Measurements from ENCODE around the gene NRXN2.
"Not testable (repeated sequence)": the region's sequence is repeated elsewhere in the genome, so short reads cannot be mapped to it uniquely, and the experiment has no call there.

The NRXN2 gene

DNA sequence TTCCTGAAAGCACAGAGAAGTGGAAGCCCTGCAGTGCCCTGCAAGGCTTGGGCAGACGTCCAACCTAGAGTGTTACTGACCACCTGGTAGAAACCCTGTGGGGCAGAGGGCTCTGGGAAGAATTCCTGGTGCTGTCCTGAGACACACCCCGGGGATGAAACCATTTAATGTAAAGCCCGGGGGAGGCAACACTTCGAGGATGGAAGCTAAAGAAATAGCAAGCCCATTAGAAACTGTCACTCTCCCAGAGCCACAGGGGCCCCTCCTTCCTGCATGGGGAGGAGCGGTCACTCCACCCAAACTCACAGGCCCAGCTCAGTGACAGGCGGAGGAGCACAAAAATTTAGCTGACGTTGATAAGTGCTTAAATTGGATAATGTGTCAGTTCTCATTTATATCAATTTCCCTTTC is 57.6 kb downstream of the NRXN2 start:
- DNase-seq, result no peak

DNA sequence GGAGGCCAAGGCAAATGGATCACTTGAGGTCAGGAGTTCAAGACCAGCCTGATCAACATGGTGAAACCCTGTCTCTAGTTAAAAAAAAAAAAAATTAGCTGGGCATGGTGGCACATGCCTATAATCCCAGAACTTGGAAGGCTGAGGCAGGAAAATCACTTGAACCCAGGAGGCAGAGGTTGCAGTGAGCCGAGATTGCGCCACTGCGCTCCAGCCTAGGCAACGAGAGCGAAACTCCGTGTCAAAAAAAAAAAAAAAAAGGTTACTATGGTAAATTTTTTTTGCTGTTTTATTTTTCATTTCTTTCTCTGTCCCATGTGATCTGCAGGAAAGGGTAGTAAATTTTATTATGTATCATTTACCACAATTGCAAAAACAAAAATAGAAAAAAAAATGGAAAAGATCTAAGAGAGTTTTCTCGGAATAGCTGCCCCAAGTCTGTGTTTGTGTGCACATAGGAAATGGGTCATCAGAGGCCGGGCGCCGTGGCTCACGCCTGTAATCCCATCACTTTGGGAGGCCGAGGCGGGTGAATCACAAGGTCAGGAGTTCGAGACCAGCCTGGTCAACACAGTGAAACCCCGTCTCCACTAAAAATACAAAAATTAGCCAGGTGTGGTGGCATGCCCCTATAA is 58.6 kb downstream of the NRXN2 start:
- DNase-seq, result not testable (repeated sequence)

DNA sequence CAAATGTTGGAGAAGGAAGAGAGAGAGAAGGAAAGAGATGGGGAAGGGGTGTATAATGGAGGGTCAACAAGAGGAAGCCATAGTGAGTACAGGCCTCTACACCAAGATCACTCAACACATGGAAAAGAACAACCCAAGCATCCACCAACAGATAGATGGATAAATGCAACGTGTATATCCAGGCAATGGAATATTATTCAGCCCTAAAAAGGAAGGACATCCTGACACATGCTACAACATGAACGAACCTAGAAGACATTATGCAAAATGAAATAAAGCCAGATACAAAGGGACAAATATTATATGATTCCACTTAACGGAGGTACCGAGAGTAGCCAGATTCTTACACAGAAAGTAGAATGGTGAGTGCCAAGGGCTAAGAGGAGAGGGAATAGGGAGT is 59.3 kb downstream of the NRXN2 start:
- DNase-seq, result no peak

DNA sequence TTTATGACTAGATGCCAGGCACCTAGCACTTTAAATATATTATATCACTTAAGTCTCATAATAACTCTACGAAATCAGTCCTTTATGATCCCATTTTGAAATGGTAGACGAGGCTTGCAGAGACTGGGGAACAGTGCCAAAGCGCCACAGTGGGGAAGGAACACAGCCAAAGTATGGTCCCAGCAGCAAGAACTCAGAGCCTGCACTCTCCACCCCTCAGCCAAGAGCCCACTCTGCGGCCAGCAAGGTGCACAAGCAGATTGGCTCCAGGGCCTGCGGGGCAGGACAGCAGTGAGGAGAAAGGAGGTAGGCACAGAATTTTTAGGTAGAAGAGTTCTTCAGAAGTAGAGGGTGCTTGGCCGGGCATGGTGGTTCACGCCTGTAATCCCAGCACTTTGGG is 61.4 kb downstream of the NRXN2 start:
- no peak for DNase-seq

DNA sequence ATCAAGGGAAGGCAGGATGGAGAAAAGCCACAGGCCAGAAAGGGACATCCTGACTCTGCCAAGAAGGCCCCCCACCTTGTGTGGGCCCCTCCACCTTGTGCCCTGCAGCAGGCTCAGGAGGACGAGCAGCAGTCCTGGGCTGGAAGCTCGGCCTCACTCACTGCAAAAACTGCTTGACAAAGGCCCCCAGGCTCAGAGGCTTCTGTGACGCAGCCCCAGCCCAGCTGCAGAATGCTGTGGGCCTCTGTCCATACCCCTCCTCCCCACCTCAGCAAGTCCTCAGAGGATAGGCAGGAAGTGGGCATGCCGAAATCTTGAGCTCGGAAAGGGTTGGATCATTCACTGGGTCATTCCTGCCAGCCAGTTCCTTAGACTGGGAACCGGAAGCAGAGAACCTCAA is 61.9 kb downstream of the NRXN2 start:
- DNase-seq, result no peak

DNA sequence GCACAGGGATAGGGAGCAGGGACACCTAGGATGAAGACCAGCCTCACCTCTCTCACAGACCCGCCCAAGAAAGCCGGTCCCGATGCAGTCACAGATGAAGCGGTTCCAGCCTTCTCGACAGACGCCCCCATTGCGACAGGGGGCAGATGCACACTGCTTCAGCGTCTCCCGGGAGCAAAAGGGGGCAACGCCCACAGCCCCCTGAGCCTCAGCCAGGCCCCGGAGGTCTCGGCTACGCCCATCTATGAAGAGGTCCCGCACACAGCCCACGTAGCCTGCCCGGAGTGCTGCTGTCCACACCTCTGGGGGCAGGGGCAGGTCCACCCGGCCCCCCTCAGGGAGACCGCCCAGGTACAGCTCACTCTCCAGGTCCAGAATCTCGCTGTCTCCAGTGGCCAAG is 62.3 kb downstream of the NRXN2 start:
- no peak for DNase-seq

DNA sequence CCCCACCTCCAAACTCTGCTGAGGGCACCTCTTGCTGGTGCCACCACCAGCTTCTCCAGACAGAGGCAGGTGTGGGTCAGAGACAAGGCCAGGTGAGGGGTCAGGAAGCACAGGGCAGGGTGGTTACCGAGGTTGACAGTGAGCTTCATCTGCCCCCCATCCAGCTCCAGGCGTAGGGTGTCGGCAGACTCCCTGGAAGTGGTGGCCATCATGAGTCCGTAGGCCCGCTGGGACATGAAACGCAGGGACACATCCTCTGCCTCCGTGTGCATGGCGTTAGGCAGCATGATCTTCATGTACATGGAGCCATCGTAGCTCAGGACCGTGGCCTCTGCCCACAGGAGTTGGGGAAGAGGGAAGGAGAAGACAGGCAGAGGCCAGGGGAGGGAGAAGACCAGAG is 62.8 kb downstream of the NRXN2 start:
- DNase-seq, result no peak

DNA sequence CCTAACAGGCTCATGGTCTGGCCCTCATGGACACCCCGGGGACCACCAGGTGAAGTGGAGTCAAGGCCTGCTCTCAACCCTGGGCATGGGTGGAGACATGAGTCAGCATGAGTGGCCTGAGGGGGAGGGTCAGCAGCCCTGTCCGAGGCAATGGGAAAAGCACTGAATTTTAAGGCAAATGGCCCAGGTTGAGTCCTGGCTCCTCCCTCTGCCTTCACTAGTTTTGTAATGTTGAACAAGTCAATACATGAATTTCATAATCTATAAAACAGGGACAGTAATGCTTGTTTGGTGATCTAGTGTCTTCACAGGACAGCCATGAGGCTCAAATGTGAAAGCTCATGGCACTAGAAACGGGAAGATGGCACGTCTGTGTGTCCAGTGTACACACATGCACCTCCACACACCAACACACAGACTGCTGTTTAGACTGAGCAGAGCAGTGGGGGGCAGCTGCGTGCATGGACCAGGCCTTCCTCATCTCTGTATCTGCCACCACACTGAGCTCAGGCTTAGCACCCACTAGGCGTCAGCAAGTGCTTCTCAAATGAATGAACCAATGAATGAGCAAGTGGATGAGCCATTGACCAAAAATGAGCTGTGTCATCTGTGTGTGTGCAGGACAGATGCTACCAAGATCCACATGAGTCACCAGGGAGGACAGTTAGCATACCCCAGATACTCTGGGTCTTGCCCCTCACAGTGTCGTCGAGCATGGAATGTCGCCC is 63.4 kb downstream of the NRXN2 start:
- no peak for DNase-seq

DNA sequence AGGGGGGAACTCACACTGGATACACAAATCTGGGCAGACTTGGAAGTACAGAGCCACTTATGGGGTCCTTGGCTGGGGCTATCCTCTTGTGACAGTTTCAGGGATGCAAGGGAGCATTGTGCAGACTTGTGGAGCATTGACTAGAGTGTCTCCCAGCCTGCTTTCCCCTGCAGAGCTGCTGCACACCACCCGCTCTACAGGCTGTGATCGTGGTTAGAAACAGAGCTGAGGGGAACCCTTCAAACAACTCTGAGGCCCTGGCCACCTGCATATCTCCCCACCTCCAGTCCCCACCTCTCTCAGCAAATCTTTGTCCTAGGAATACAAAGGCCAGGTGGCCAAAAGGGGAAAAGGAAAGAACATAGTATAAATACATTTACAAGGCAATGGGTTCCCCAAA is 64.7 kb downstream of the NRXN2 start:
- DNase-seq, result no peak

DNA sequence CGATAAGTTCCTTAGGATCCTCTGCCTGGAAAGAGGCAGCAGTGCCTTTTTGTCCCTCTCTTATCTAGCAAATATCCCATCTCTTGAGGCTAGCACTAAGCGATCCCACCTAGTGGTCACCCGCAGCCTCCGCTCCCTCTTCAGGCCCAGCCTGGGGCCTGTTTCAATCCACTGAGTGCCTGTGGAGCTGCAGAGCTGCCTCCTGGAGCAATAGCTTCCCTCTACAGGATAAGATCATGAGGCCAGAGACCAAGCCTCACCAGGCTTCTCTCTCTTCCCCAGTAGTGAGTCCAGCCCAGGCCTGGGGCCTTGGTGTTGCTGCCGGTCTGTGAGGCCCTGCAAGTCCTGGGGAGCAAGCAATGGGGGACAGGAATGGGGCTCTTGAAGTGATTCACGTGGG is 66.1 kb downstream of the NRXN2 start:
- DNase-seq, result no peak

DNA sequence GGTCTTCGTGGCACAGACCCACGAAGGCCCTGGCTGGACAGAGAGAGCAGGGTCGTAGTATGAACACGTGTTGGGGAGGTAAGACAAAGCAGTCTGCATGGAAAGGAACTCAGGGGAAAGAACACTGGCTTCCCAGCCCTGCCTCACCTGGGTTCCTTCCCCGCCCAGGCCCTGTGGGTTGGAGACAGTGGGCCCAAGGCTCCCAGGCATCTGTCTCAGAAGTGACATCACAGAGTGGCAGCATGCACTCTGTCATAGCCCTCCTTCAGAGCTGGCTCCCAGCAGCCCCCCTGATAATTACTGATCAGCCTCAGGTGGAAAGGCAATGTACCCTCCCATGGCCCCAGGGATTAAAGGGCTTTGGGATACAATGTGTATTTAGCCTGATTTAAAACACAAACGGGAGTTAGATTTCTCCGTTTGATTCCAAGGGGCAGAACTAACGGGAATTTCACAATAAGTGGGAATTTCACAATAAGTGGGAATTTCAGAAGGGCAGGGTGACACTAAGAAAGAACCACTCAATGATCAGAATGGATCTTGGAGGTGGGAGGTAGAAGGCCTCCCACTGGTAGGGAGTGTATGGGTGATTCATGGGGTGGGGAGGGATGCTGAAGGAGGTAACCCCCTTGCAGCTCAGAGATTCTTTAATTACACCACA is 66.9 kb downstream of the NRXN2 start:
- no peak for DNase-seq

DNA sequence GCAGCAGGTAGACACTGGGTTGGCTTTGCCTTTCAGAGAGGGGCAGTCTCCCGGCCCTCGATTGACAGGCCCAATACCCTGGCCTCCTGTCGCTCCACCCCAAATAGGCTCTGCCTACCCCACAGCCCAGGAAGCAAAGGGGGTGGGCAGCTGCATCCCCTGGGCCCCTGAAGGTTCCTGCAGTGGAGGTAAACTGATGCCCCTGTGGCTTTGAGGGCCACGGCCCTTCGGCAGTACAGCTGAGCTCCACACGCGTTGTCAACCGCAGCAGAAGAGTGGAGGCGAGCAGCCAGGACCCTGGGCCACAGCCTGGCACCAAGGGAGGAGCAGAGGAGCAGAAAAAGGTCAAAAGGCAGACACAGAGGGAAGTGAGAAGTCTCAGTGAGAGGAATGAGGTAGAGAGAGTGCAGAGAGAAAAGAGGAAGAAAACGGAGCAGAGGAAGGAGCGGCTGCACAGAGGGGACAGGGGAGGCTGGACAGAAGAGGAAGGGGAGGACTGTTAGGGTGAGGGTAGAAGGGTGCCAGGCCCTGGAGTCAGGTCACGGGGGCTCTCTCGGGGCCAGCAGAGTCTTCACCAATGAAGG is 67.9 kb downstream of the NRXN2 start:
- DNase-seq, result no peak

DNA sequence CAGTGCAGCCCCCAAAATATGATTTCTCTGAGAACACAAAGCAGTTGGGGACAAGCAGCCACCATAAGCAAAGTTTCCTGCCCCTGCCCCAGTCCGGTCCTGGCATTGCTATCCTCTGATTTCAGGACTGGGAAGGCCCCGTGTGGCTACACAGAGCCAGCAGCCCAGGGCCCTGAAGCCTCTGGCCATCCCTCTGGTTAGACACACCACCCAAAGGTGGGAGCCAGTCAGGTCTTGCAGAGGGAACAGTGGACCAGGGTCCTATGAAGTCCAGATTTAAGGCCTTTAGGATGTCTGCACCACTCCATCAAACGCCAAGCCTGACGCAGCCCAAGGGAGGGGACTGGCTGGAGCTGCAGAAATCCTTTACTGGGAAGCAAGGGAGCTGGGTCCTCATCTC is 68.6 kb downstream of the NRXN2 start:
- no peak for DNase-seq

DNA sequence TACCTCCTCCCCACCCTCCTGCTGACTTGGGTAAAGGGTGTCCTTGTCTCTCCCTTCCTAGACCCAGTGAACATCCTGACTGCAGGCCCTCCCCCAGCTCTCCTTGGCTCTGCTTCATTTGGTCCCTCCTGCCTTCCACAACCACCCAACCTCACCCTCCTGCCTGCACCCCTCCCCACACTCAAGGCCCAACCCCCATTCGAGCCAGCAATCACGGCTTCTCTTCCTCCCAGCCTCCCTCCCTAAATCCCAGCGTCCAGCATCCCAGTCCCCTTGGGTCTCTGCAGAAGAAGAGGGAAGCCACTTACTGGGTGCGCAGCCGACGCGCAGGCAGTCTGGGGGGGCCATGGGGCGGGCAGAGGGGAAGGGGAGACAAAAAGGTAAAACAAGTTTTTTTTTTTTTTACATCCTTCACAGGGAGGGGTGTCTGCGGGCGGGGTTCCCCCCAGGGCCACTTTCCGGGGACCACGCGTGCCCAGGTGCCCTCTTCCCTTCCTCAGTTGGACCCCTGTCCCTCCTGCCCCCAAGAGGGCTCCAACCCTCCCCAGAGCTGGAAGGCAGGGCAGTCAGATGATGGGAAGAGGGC is 69.5 kb downstream of the NRXN2 start:
- DNase-seq, result no peak

DNA sequence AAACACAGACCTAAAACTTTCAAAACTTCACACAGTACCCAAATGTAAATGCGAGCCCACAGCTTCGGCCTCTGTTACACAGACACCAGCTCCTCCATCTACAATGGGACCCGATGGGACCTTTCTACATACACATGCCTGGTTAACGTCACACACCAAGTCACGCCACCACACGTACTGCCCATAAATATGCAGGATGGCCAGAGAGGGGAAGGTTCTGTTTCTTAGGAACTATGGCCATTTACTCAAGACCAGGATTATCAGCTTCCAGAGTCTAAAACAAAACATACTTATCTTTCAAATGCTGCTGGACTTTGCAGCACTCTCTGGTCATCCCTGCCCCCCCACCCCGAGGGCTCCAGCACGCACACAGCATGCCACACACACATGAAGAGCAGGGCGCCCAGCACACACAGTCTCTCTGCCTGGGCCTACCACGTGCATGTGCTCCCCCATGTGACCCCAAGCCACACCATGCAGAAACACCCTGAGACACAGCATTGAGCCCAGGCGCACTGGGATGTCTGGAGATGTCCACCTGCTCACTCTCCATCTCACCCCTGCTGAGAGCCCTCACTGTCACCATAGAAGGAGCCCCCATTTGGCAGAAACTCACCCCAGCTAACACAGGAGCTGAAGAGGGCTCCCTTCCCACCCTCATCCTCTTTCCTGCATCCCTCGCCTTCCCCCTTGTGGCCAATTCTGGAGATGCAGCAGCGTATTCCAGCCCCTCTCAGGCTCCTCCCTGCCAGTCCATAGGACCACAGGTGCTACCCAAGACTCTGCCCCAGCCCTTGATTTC is 70.2 kb downstream of the NRXN2 start:
- DNase-seq, result peak; percentile 74

DNA sequence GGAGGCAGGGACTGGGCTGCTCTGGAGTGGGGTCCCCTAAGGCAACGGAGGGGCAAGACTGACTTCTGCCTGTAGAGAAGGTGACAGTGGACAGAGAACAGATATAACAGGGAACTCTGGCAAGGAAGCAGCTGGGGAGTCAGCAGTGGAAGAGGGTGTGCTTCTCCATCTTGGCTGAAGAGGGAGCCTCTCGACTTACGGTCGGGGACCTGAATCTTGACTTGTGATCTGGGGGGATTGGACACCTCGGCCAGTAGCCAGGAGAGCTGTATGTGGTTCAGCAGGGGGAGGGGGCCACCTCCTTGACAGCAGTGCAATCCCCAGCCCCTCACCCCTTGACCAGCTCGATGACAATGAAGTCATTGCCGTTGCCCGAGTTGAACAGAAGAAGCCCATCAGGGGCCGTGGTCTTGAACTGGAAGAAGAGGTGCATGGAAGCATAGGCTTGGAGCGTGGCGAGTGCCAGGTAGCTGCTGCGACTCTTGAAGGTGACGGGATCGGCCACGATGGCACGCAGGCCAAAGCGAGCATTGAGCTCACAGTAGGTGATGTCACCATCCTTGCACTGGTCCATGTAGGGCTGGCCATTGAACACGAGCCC is 72.0 kb downstream of the NRXN2 start:
- DNase-seq, result no peak

DNA sequence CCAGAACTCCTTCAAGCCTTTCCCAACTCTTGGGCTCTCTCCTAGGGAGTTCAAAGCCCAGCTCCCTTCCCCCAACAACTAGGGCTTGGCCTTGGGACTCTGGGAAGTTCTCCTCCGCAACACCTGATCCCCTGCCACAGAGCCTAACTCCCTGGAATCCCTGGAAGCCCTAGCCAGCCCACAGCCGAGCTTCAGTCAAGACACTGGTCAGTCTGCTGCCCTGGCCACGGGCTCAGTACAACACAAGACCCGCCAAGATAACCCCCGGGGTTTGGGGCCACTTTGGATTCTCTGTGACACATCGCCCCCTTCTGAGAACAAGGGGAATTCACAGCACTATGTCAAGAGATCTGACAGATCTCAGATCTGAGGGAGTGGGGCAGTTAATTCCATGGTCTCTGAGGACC is 73.7 kb downstream of the NRXN2 start:
- no peak for DNase-seq

DNA sequence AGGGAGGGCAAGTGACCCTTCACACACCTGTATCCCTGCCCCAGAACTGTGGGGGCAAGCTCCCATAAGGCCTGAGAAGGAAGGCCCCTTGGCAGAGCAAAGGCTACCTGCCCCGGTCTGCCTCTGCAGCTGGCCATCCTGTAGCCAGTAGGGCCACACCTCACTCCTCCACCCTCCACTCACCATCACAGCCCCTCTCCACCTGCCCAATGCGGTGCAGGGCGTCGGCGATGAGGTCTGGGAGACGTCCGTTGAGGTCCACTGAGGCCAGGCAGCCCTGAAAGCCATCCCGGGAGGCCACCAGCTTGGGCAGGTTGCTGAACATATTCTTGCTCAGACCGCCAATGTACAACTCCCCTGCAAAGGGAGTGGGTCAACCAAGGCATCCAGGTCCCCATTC is 74.4 kb downstream of the NRXN2 start:
- DNase-seq, result no peak

DNA sequence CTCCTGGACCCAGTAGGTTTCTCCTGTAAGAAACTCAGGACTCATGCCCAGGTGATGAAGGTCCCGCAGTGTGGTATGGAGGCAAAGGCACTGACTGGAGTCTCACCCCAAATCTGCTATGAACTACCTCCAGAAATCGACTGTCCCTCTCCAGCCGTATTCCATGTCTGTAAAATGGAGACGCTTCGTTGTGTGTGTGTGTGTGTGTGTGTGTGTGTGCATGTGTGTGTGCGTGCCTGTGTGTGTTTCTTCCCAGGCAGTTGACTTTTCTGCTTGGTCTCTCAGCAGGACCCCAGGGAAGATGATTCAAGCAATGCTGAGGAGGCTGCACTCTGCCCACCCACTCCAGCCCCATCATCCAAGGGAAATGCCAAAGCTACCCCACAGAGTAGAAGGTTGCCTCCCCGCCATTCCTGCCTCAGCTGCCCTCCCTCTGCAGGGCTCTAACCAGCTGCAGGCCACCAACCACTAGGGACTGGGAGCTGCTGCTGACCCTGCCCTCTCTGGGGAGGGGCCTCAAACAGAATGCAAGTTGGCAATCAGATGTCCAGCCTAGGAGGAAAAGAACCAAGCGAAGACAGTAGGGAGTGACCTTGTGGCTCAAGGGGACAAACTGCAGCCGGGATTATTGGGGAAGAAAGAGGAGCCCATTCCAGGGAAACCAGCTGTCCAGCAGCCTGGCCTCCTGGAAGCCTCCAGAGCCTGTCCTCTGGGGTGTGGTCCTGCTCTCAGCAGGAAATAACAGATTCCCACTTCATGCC is 75.8 kb downstream of the NRXN2 start:
- no peak for DNase-seq

DNA sequence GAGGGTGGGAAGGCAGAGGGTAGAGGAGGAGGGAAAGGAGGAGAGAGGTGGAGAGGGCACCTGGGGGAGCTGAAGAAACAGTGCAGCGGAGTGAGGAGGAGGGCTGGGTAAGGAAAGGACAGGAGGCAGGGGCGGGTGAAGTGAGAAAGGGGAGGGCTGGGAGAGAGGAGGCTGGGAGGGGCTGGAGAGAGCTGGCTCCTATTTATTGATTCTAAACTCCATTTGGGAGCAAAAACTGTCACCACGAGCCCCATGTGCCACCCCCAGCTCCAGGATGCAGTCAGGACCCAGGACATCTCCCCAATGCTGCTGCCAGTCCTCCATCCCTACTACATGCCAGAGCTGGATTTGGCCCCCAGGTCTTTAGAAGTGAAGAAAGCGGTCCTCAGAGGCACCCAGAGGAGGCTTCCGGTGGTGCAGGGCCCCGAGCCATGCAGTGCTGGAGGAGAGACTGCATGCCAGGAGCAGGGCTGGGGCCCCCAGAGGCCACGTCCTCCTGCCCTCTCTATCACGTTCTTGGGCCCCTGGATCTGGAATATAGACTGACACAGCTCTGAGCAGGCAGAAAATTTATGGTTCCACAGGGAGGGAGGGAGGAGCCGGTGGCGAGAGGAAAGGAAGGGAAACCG is 78.2 kb downstream of the NRXN2 start:
- no peak for DNase-seq

Data from CD4-positive, alpha-beta T cell treated with Interleukin-6 for 4 hours (primary cell).